ENCODE measurements around the gene PSEN1. TPM values are rescaled to one million over a fixed set of nuclear protein-coding genes. Genes with fewer than 3 reads are reported as not detected.
A peak's percentile ranks its signal among the peaks of the same experiment; 100 is the strongest.

Gene PSEN1
- total RNA-seq, 4 donors from 2014 or later: 39.6 to 77.6 (median 47.4) TPM

DNA sequence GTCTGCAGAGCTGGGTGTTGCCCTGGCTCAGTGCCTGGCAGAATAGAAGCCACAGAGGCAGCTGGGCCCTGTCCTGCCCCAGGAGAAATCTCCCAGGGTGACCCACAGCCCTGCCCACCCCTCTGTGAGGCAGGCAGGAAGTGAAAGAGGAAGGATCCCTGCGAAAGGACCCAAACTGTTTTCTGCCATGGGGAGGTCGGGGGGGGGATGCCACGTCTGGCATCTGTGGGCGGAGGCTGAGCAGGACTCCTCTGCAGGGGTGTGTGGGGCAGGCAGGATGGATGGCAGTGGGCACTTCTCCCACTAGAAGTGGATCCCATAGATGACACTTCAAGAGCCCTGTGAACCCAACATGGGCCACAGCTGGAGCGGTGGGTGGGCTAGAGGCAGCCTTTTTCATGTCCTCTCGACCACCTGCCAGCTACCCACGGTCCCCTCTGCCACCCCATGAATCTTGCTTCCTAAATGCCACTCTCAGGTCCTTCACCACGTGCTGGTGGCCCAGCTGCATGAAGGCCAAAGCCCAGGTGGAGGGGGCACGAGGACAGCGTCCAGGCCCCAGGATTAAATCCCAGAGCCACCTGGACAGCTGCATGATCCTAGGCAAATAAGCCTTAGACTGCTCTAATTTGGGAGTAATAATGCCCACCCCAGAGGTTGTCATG, 104.6 kb downstream of the PSEN1 start:
- H3K27me3 ChIP-seq: peaks cover 0 to 13% of the 10 kb centered on the region in 2 donors
- H3K27ac ChIP-seq: peak overlapping the region in 2 of 4 donors; percentile 68 to 79
- peaks cover 0 to 91% (median 64%) of the 10 kb centered on the region in 4 donors for H3K4me1 ChIP-seq
- H3K9me3 ChIP-seq: no peaks in the 10 kb centered on the region
- H3K4me3 ChIP-seq: peak overlapping the region in 1 of 4 donors; percentile 73
- H3K36me3 ChIP-seq: no peaks in the 10 kb centered on the region
- TF ChIP-seq, protein P1, sequence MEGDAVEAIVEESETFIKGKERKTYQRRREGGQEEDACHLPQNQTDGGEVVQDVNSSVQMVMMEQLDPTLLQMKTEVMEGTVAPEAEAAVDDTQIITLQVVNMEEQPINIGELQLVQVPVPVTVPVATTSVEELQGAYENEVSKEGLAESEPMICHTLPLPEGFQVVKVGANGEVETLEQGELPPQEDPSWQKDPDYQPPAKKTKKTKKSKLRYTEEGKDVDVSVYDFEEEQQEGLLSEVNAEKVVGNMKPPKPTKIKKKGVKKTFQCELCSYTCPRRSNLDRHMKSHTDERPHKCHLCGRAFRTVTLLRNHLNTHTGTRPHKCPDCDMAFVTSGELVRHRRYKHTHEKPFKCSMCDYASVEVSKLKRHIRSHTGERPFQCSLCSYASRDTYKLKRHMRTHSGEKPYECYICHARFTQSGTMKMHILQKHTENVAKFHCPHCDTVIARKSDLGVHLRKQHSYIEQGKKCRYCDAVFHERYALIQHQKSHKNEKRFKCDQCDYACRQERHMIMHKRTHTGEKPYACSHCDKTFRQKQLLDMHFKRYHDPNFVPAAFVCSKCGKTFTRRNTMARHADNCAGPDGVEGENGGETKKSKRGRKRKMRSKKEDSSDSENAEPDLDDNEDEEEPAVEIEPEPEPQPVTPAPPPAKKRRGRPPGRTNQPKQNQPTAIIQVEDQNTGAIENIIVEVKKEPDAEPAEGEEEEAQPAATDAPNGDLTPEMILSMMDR (IDR thresholded peaks at IDR 0.05): no peak
- TF ChIP-seq EP300 (IDR thresholded peaks at IDR 0.05): no peak
- TF ChIP-seq POLR2A (IDR thresholded peaks at IDR 0.05): no peak
- 70 to 76% methylated on average over 9 to 10 of the region's 10 CpGs for WGBS, 2 donors
- DNase-seq (ENCODE audit: low spot score in 2 of 2): no peak

DNA sequence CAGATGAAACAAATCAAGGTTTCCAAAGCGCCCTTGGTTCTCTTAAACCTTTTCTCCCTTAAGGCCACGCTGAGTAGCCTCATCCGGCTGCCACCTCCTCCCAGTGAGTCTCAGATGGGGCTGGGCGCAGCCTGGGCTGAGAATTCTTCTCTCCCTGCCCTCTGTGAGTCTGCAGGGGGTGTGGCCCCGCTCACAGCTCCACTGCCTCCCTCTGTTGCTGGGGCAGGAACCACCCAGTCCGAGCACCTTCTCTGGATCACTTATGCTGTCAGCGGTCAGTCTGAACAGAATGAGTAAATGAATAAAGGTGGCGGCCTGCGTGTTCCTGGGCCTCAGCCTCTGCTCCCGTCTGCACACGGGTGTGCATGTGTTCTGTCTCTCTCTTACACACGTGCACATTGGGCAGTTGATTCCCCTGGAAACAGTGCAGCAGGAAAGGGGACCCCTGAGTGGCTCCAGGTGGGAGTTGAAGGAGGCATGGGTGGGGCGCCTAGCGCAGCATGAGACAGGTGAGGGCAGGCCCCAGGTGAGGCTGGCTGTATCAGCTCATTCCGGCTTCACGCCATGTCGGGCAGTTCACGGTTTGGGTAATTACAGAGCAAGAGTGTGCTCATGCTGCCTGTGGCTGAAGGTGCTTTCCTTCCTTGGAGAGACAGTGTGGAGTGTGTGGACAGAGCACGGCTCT, 105.3 kb downstream of the PSEN1 start:
- Histone ChIP-seq H3K4me1 (peaks cover 0 to 91% (median 63%) of the 10 kb centered on the region in 4 donors), H3K9me3 (no peaks in the 10 kb centered on the region), H3K27me3 (peaks cover 0 to 13% of the 10 kb centered on the region in 2 donors), H3K36me3 (no peaks in the 10 kb centered on the region), H3K27ac (peak overlapping the region in 3 of 4 donors; percentile 44 to 79 (median 68)), H3K4me3 (peak overlapping the region in 1 of 4 donors; percentile 73)
- TF ChIP-seq POLR2A (IDR thresholded peaks at IDR 0.05) (no peak), EP300 (IDR thresholded peaks at IDR 0.05) (no peak)
- TF ChIP-seq, protein P1 (IDR thresholded peaks at IDR 0.05): no peak
- DNase-seq (ENCODE audit: low spot score in 2 of 2): no peak
- 82 to 84% methylated on average over 19 of the region's 19 CpGs for WGBS, 2 donors

DNA sequence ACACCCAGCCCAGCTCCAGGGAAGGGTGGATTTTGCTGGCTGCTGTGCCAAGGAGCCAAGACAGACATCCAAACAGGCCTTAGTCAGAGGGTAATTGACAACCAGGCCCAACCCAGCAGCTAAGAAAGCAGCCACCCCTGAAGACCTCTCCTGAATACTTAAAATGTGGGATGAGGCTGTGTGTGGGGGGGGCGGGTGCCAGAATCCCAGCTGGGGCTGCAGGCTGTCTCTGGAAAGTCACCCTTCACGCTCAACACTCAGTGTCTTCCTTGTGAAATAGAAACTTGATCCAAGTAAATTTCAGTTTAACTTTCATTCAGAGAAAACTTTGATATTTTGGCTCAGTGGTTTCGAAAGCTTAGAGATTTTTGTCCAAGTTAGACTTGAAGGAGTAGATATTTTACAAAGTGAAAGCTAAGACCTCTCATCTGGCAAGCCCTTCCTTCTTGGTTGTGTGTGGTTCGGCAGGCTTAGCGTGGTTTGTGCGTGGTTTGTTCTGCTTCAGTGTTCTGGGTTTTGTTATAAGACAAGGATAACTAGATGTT, 106.1 kb downstream of the PSEN1 start:
- 58 to 67% methylated on average over 6 of the region's 6 CpGs for WGBS, 2 donors
- H3K9me3 ChIP-seq: no peaks in the 10 kb centered on the region
- H3K4me3 ChIP-seq: peak overlapping the region in 1 of 4 donors; percentile 21
- no peaks in the 10 kb centered on the region for H3K36me3 ChIP-seq
- no peak for DNase-seq (ENCODE audit: low spot score in 2 of 2)
- TF ChIP-seq EP300 (IDR thresholded peaks at IDR 0.05) (no peak), POLR2A (IDR thresholded peaks at IDR 0.05) (no peak)
- TF ChIP-seq, protein P1 (IDR thresholded peaks at IDR 0.05): no peak
- H3K27ac ChIP-seq: peak overlapping the region in 3 of 4 donors; percentile 44 to 79 (median 60)
- peaks cover 0 to 91% (median 58%) of the 10 kb centered on the region in 4 donors for H3K4me1 ChIP-seq
- H3K27me3 ChIP-seq: peaks cover 0 to 9% of the 10 kb centered on the region in 2 donors

DNA sequence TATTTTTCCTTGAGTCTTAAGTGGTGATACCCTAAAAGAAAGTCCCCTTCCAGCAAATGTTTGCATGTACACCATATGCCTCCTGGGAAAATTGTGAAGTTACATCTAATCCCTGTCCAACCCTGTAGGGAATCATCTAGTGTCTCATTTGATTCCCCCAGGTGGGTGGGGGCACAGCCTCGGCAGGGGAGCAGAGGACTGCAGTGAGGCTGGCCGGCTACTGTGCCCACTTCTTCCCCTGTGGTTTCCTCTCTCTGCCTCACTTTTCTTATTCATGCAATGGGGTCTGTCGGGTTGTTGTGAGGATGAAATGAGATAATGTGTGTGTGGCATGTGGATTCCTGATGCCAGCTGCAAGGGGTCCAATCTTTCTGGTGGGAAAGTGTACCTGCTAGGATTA, 107.0 kb downstream of the PSEN1 start:
- WGBS, 2 donors: 81 to 89% methylated on average over 3 of the region's 3 CpGs
- no peak overlapping the region for H3K4me3 ChIP-seq
- H3K27me3 ChIP-seq: peaks cover 0 to 3% of the 10 kb centered on the region in 2 donors
- TF ChIP-seq, protein P1 (IDR thresholded peaks at IDR 0.05): no peak
- TF ChIP-seq POLR2A (IDR thresholded peaks at IDR 0.05): no peak
- no peak for TF ChIP-seq EP300 (IDR thresholded peaks at IDR 0.05)
- H3K27ac ChIP-seq: peak overlapping the region in 1 of 4 donors; percentile 79
- DNase-seq (ENCODE audit: low spot score in 2 of 2): no peak
- H3K4me1 ChIP-seq: peaks cover 0 to 82% (median 49%) of the 10 kb centered on the region in 4 donors
- H3K9me3 ChIP-seq: no peaks in the 10 kb centered on the region
- H3K36me3 ChIP-seq: no peaks in the 10 kb centered on the region

DNA sequence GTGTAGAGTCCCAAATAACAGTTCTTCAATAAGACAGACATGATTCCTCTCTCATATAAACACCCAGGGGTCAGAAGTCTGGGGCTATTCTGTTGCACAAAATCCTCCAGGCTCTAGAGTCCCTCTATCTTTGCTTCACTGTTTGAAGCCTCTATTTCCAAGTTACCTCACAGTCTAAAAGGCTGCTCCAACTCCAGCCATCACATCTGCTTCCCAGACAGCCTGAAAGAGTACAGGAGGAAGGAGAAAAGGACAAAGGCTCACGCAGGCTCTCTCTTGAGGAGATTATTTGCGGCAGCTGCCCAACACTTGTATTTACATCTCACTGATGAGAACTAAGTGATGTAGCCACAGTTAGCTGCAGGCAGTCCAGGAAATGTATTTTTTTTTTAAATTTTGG, 107.4 kb downstream of the PSEN1 start:
- no peak overlapping the region for H3K27ac ChIP-seq
- H3K4me3 ChIP-seq: no peak overlapping the region
- no peaks in the 10 kb centered on the region for H3K9me3 ChIP-seq
- H3K27me3 ChIP-seq: peaks cover 0 to 3% of the 10 kb centered on the region in 2 donors
- TF ChIP-seq POLR2A (IDR thresholded peaks at IDR 0.05): no peak
- TF ChIP-seq, protein P1 (IDR thresholded peaks at IDR 0.05): no peak
- no peak for TF ChIP-seq EP300 (IDR thresholded peaks at IDR 0.05)
- peaks cover 0 to 78% (median 46%) of the 10 kb centered on the region in 4 donors for H3K4me1 ChIP-seq
- no peaks in the 10 kb centered on the region for H3K36me3 ChIP-seq
- 92 to 98% methylated on average over 2 of the region's 2 CpGs for WGBS, 2 donors
- DNase-seq (ENCODE audit: low spot score in 2 of 2): no peak

Data from tibial nerve (tissue), 4 donors.